NOMO-1 treated with dmso at 0.1 percent for 144 hours (cell line): ENCODE measurements around the gene STK39.

ENCODE experiments used
- DNase-seq: peaks from one replicate; lab custom pipeline; 2025; ENCODE audit not compliant: unreplicated experiment; lab: John Stamatoyannopoulos, UW

Gene STK39

DNA sequence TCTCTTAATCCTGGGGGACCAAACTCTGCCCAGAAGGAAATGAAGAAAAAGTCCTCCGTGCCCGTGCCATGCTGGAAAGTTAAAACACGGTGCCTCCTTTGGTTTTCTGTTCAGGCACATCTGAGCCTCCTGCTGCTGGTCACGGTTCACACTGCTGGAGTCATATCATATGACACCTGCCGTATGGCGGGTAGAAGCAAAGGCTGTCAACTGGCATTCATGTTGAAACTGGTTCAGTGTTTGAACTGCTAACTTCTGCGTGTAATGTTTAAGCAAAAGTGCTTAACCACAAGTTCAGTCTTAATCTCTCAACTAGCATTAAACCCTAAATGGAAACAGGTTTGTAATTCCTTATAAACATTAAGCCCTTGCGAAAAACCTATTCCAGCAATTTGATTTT lies 3.1 kb downstream of the STK39 start:
- DNase-seq, result no peak

DNA sequence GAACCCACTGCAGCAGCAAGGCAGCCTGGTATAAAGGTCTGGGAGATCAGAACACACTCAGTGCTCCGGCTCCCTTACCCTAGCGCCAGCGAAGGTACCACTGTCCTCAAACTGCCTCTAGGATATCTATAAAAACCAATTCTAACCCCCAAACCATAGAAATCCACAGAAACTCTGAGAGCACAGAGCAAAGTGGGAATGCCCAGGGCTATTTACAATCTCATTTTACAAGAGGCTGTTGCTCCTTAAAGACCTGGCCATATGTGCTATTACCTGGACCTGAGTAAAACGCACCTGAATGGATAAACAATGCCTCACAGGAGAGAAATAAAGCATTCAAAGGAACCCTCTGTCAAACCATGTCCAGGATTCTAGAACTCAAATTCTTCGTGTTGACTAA lies 4.3 kb downstream of the STK39 start:
- no peak for DNase-seq

DNA sequence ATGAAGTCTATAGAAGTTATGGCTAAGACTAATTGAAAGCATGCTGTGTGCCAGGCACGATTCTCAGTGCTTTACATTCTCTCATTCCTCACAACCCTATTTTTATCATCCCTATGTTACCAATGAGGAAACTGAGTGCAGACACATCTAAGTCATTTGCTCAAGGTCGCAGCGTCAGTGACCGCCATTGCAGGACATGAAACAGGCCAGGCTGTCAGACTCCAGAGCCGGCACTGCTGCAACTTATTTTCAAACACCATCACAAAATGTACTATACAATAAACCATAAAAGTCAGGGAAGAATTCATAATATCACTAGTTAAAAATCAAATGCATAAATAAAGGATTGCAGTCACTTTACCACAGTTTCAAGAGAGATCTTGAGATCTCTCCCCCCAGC lies 5.6 kb downstream of the STK39 start:
- DNase-seq, result no peak

DNA sequence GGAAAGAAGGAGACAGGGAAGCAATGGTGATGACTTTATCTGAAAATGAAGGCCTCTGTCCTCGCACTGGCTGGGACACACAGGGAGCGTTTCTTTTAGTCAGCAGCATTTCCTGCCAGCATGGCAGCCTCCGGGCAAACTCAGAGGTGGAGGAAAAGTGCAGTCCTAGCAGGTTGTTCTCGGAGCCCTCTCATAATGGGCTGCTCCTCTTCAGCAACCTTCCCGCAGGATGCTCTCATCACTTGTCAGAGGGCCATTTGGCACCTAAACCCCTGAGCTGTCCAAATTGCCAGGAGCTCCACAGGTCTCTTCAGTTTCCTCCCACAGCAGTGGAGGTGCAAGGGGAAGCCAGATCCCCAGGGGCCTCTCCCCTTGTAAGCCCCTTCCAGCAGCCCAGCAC lies 6.2 kb downstream of the STK39 start:
- DNase-seq, result no peak

DNA sequence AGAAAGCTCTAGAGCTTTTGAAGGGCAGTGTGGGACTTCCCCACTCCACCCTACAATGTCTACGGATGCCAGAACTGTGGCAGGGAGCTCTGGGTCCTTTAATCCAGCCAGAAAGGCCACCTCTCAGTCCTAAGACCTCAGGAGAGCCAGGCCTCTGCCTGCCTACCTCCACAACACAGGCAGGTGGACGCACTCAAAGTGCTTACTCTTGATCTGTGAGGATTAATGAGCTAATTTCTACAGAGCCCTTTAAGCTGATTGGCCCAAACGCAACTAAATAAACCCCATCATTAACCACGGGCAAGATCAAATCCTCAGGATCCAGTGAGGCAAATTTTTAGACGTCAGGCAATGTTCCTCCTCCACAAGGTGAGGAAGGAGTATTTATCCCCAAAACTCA lies 8.1 kb downstream of the STK39 start:
- no peak for DNase-seq

DNA sequence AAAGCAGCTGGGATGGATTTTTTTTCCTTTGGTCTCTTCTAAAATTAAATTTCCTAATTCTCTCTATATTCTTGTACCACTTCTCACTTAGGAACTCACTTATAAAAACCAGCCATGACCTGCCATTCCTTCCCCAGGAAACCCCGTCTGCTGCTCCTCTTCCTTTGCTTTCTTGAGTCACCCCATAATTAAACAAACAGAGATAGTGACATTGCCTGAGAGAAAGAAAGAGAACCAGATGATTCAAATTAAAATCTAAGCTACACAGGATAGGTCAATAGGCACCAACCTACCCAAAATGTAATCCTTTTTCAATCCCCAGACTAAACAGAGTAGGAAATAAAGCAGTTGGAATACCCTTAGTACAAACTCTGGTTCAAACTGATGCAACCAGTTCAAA lies 9.7 kb downstream of the STK39 start:
- no peak for DNase-seq

DNA sequence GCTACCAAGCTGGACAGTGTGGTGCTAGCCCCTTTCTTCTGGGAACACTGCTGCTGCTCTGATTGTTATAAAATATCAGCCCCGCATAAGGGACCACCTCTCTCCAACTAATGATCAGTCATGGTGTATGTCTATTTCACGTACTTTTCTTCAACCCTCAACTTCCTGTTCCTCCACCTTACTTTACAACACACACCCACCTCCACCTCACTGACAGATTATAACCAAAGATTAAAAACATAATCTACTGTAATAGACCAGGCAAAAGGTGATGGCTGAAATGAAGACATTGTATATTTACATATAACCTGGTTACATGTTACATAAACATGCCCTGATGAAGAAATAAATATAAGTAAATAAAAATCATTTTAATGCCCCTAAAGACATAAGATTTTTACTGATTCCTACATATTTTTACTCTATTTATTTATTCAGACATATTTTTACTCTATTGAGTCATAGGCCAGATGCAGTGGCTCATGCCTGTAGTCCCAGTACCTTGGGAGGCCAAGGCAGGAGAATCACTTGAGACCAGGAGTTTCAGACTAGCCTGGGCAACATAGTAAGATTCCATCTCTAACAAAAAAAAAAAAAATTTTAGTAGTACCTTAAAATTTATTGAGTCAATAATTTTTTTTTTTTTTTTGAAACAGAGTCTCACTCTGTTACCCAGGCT lies 12.8 kb downstream of the STK39 start:
- no peak for DNase-seq

DNA sequence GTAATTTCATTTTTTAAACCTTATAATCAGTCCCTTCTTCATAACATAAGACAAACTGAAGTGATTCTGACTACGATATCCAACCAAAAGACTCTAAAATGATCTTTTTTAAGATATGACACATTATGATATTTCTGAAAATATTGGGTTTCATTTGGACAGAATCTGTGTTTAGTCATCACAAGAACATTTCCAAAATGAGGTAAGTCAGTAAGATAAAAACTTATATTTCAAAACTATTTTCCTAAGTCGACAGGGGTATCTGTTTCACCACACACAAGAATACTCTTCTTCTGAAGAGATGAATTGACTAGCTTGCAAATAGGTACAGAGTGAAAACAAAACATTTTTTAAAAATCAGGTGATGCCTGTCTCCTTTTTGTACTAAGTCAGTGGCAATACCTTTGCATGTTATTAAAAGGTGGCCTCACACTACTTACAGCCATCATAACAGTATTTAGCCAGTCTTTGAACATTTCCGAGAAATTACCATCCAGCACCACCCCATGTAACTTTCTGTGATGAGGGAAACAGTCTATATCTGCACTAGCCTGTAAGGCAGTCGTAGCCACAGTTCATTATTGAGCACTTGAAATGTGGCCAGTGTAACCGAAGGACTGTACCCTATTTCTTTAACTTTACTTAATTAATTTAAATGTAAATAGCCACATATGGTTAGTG lies 13.5 kb downstream of the STK39 start:
- DNase-seq, result no peak

DNA sequence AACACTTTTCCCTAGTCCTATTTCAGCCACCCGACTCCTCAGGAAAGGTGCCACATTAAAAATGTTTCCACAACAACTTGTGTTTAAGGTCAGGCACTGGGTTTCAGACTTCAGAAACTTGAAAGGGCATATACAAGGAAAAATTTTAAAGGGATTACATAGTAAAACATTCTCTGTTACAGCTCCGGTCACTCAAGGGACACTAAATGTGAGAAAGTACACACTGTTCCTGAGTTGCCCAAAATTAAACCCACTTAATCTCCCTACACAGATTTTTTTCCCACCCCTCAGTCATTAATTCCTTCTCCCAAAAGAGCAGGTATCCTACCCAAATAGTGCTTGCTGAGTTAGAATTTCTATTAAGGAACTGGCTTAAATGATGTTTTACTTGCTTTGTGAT lies 14.2 kb downstream of the STK39 start:
- no peak for DNase-seq

DNA sequence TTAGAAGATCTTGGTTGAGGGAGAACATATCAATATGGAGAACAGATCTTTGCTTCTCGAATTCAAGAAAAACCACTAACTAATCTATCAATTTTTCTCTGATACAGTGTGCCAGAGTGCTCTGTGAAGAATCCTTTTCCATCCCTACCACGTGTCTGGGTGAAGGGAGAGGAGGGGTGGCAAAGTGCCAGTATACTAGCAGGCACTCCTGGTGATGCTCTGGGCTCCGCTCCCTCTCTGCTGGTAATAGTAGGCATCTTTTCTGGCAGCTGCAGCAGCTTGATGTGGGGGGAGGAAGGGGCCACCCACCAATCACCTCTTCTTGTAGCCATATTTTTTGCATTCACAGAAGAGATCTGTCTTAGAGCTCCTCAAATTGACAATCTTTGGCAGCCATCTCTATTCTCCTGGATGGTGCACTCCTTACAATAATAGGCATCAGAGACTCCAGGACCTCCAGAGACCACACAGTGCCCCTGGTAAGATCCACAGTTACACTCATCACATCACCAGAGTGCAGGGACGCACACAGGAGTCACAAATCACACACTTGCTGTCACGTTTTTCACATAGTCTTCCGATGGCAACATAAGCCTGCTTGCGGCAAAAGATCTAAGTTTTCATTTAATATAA lies 15.7 kb downstream of the STK39 start:
- DNase-seq, result no peak

DNA sequence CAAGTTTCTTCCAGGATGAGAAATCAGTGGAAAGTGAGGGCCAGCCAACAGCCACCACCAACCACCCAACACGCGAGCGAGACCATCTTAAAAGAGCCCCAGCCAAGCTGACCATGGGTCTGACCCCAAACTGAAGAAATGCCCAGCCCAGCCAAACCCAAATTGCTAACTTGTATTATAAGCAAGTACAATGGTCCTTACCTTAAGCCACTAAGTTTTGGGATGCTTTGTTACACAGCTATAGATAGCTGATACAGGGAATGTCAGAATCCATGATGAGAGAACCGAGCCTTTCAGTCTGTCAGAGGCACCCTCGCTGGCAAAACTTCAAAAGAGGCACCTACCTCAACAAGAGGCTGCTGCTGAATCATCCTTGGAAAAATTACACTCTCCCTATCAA lies 17.0 kb downstream of the STK39 start:
- DNase-seq, result no peak

DNA sequence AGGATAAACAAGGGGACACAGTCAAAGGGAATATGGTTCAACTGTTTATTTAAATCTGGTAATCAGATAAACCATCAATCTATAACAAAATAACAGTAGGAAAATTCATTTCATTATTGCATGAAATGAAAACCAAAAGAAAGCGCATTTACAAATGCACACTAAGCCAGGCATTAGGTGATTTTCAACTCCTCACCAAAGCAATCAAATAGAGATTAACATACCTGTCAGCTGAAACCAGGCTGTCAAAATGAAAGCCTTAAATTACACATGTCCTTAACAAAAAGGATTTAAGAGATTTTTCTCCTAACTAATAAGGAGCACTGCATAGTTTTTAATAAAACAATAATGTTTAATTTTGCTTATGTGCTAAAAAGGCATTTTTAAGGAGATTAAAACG lies 23.0 kb downstream of the STK39 start:
- no peak for DNase-seq

DNA sequence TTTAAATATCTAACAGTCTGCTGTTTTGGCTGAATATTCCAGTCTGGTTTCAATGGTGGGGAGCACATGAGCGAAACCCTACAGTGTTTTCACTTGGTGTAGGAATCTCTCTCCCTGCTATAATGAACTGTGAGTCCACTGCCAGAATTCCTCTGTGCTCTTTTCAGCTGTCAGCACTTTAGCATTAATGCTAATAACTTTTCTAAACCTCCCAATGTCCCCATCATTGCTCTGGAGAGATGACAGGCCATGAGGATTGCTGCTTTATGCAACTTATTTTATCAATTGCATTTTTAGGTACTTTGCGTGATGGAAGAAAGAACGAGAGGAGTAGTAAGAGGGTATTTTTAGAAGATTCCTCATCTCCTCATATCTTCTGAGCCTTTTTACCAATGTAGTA lies 25.3 kb downstream of the STK39 start:
- DNase-seq, result no peak

DNA sequence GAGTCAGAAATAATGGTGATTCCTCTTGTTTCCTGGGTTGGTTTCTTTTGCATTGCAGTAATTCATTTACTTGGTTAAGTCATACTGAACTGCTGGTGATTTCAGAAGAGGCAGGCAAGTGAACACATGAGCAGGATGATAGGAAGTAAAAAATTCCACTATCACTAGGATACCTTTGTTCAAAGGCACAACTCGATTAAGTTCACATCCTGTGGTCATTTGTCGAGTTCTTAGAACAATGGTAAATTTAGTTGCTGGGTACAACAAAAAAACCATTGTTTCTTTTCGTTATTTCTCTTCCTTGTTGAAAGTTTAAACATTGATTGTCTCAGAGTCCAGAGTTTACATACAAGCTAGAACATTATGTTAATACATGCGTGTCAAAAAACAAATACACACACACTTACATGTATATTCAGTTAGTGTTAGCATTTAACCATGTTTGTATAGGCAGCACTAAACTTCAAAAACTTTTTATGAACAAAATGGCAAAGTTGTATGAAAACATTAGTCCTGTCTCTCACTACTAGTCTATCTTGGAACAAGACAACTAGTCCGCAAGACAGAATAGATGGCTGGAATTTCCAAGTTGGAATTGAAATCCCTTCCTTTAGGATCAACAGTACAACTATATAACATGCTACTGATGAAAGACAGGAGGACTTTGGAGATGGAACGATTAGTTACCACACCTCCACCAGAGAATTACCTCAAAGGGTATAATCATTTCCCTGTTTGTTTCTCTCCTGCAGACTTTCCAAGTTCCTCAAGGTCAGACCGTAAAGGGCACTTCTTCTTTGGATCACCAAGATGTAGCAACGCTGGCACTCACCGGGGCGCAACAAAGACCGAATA lies 26.2 kb downstream of the STK39 start:
- DNase-seq, result no peak

DNA sequence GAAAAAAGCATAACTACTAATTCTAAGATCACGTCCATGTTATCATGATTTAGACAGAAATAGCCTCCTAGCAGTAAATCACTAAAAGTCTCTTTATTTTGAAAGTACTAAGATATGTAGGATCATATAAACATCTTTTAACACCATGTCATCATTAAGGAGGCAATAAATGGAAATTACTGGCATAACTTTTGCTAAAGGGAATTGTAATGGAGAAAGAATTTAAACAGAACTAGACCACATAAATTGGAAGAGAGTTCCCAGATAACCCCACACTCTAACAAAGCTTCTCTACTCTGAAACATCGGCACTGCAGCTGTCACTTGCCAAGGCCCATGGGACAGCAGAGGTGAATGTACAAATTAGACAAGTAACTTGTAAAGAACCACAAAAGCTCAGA lies 29.5 kb downstream of the STK39 start:
- no peak for DNase-seq

DNA sequence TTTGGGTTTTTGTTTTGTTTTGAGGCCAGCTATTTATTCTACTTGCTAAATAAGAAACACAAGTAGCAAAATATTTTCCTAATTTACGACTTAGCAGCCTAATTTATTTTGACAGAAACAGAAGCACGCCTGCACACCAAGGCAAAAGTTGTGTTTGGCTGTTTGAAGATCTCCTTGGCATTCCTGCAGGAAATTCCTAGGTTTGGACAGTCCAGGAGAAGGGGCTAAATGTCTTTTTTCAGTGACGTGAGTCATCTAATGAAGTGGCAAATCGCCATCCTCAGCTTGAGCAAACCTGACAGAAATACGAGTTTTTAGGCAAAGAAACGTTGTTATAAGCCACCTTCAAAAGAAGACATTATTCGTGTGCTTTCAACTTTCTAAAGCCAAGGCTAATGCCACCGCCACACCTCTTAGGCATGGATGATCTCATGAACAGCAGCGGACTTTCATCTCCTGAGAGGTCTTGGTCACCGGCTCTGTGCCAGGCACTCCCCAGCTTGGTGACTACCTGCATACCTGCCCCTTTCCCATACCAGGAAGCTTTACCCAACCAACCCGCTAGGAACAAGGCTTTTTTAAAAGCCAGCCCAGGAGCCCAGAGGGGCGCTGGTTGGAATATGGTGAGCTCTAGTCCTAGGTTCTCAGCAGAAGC lies 30.9 kb downstream of the STK39 start:
- DNase-seq, result no peak

DNA sequence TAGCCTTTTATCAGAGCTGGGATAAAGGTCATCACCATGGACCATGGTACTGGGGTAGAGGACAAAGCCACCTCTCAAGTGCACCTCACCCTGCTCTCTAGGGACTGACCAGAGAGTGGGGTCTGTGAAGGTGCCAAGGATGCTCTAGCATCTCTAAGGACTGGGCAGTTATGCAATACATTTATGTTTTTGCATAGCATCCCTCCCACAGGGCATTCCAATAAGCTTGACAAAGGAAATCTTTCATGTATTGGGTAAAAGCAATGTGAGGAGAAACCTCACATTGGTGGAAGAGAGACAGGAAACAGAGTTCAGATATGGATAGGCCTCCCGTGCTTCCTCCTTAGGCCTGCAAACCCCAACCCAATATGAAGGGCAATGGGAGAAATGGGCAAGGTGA lies 31.6 kb downstream of the STK39 start:
- no peak for DNase-seq

DNA sequence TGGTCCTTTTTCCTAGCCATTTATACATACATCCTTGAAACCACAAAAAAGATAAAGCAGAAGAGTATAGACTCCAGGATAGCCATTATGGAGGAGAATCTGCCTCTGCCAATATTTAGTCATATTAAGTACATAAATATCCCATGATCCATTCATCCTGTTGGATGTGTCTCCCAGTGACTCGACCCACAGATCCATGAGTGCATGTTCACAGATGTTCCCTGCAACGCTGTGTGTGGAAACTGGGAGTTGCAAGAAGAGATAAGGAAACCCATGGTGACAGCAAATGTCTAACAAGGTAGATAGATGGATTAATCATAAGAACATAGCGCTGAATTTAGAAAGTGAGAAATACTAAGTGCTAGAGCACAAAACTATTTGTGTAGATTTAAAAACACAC lies 34.5 kb downstream of the STK39 start:
- DNase-seq, result no peak

DNA sequence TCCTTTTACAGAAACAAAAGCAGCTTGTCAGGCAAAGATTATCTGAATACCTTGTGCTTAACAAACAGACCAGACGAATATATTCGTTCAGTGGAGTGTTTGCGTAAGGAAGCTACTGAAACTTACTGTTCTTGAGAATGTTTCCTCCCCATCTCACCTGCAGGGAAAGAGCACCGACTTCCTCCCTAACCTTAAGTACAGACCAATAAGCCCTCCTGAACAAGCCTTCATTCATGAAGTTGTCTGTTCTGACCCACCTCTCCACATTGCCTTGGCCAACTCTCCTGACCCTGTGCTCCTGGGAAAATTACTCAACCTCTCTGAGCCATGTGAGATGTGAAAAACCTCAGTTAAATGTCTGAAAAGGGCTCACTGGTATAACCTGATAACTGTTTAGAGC lies 35.2 kb downstream of the STK39 start:
- no peak for DNase-seq

DNA sequence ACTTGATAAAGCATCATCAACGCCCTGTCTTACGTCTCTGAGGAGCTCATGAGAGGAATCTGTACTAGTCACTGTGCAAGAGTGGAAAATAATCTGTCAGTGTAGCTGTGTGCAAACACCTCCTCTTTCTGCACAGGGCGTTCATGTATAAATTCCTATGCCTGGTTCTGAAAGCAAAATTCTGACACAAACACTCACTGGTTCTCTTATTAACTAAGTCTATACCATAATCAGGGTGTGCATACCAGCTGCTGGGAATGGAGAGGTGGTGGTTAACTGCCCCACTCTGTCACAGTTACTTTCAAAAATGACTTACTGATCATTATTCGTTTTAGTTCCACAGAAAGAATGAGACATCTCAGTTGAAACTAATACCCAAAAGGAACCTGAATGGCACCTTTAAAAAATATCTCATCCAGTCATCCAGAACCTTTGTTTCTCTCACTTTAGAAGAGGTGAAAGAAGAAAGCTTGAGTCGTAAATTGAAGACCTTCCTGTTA lies 35.7 kb downstream of the STK39 start:
- no peak for DNase-seq
